22Rv1 (cell line): Measurements from ENCODE around the gene DCC.

ENCODE experiments used
- CTCF ChIP-seq: fragments of 450-650 bp; IDR thresholded peaks from 2 replicates; pipeline ENCODE4 v1.5.1; 2017; ENCODE audit warnings: mild to moderate bottlenecking
- ZFX ChIP-seq: fragments of 450-650 bp; IDR thresholded peaks from 2 replicates; pipeline ENCODE4 v1.6.1; 2017; ENCODE audit warnings: antibody characterized with exemption, borderline replicate concordance

GRCh38 chr18:52992041-52992440 lies 652.0 kb downstream of the DCC start:
- peak; percentile 74 for TF ChIP-seq CTCF
- TF ChIP-seq ZFX = no peak
